GM21447 (cell line): ENCODE measurements around the gene UBE2M.

Experiments
- ATAC-seq: cut with Tn5 transposase; IDR thresholded peaks from one replicate; pipeline ENCODE4 v1.9.1; 2021; ENCODE audit not compliant: unreplicated experiment

UBE2M gene

DNA sequence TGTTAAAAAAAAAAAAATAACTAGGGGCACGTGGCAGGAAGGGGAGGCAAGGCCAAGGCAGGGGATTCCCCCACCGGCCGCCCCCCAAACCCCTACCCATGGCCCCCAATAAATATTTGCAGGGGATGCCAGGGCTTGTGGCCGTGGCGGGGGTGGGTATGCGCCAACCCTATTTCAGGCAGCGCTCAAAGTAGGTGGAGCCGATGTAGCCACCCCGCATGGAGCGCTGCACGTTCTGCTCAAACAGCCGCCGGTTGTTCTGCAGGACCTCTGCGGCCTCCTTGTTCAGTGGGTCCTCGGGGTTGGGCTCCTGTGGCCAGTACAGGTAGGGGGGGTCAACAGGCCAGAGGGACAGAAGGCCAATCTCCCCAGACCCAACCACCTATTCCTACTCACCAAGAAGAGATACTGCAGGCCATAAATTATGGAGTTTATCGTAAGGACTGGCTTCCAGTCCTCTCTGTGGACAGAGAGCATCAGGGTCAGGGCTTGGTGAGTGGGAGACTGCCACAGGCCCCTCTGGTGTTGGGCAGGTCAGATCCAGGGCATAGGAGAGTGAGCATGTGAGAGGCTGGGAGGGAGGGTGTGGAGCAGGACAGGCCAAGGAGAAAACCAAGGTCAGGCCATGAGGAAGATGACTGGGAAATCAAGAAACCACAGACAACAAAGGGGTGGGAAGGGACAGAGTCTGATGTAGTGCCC is 2.3 kb downstream of the UBE2M start:
- ATAC-seq: no peak

DNA sequence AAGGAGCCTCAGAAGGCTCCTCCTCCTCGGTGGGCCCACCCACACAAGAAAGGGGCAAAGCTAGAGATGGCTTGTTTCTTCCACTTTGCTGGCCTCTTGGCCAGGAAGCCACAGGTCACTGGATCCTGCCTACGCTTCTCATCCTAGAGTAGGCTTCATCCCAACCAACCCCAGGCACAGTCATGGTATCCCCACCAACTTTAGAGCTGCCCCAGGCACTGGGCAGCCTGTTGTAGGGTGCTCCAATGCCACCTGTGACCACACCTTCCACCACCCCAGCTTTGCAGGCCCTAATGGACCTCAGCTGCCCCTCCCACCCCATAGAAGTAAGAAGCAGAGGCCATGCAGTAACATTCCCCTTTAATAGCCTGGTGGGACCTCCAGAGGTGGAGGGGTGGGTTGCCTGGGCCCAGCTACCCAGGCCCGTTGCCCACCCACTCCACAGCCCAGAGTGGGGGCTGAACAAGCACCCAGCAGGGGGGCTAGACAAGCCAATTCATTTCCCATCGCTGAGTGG is 3.0 kb downstream of the UBE2M start:
- no peak for ATAC-seq

DNA sequence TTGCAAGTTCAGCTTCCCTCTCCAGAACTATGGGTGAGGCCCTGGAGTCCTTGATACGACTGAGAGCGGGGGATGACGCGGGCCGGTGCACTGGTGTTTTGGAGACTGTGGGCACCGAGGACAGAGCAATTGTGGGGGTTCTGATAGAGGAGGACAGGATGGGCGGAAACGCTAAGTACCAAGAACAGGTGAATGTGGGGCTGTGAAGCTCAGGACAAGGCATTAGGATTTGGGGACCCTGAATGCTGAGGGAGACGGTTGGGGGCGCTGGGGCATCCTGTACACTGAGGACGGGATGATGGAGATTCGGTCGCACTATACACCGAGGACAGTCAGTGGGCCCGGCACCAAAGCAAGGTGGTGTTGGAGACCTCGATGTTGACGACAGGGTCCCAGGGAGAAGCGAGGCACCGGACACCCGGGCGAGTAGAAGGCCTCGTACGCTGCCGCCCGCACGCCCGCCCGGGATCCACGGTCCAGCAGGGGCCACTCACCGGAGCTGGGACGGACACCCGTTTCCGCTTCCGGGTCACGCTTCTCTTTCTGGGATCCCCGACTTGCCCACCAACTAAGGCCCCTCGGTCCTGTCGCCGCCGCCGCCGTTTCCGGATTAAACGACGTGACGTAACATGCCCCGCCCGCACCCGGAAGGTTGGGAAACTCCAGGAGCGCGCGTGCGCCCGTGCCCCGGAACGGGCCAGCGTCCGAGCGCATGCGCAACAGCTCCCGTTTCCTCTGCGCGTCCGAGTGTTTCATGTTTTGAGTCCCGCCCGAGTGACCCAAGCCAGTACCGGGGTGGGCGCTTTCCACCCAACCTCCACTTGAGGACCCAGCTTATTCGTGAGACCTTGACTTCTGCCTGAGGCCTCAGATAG is 3.7 kb downstream of the UBE2M start, which contains the start of gene CHMP2A:
Gene CHMP2A, minus strand, starts transcription at position 612 of the 875 bp plus-strand sequence. CDS start 893 bp downstream, outside the sequence.
- ATAC-seq: no peak

DNA sequence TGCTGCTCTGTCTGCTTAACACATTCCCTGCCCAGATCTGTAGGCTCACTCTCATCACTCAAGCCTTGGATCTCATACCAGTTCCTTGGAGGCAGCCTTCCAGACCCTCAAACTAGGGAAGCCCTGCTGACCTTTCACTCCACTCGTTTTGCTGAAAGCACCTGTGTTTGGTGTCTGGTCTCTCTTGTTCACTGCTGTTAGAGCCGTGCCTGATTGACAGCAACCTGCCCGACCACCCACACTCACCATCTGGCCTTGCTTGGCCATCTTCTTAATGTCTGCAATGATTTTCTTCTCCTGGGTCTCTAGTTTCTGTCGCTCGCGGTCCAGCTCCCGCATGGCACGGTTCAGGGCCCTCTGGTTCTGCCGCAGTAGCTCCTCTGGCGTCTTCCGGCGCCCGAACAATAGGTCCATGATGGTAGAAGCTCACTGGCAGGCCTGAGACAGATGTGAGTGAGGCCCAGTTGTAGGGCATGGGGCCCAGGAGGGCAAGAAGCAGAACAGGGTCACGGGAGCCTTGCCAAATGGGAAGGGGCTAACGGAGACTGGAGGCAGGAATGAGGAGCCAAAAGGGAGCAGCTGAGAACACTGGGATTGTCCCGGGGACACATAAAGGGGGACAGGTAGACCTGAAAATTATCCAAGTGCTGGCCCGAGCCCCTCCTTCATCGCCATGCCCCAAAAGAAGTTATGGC is 4.5 kb downstream of the UBE2M start:
- no peak for ATAC-seq

DNA sequence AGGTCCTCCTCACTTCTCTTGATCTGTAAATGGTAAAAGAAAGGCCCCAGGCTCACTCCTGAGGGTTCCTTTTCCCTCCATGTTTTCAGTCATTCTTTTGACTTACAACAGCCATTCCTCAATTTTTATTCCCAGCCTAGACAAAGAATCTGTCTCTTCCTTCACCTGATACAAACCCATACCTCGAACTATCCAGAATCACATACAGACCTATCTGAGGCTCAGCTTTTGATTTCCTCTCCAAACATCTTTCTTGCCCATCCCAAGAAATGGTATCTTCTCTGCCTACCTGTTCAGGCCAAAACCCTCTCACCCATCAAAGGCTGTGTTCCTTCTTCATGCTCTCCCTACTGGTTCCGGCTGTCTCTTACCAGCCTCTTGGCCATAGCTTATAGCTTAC is 5.8 kb downstream of the UBE2M start:
- ATAC-seq: no peak

DNA sequence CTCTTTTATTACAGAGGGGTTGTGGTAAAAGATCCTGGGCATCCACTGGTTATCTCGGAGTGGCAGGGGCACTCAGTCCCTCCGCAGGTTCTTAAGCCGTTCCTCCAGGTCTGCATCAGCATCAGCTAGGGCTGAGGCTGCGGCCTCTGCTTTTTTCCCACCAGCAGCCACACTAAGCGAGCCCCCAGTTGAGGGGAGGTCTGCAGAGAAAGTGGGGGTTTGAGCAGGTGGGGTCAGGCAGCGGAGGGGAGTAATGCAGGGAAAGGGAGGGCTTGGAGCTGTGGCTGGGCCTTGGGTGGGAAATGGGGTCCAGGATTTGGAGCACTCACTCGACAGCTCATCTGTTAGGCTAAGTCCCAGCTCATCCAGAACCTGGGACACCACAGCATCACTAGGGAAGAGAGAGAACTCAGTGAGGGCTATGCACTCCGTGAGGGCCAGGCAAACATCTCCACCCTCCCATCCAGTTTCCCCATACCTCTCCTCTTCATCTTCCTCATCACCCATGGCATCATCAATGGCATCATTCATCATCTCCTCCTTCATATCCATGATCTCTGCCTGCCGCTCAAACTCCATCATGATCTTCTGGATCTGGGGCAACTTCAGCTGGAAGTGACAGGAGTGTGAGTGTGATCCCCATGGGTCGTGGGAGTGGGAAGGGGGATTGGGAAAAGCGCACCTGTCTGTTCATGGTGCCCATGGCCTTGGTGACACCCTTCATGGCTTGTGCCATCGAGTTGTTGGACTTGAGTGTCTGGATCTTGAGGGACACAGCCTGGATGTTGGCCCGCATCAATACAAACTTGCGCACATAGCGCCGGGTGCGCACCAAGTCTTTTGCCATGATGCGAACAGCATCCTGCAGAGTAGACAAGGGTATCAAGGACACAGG is 6.6 kb downstream of the UBE2M start:
- ATAC-seq: no peak

DNA sequence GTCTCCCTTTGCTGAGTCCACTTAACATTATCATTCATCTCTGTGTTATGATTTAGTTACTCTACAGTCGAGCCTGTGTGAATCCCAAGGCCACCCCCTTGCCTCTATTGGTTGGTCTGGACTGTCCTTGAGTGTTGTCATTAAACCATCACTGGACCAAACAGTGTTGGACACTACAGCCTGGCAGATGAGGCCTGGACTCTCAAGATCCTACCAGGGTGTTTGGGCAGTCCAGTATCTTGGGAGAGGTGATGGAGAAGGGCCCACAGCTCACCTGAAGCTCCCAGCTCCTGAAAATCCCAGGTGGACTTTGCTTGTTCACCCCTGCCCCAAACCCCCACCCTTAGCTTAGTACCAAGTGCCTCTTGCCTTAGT is 7.3 kb downstream of the UBE2M start:
- no peak for ATAC-seq

DNA sequence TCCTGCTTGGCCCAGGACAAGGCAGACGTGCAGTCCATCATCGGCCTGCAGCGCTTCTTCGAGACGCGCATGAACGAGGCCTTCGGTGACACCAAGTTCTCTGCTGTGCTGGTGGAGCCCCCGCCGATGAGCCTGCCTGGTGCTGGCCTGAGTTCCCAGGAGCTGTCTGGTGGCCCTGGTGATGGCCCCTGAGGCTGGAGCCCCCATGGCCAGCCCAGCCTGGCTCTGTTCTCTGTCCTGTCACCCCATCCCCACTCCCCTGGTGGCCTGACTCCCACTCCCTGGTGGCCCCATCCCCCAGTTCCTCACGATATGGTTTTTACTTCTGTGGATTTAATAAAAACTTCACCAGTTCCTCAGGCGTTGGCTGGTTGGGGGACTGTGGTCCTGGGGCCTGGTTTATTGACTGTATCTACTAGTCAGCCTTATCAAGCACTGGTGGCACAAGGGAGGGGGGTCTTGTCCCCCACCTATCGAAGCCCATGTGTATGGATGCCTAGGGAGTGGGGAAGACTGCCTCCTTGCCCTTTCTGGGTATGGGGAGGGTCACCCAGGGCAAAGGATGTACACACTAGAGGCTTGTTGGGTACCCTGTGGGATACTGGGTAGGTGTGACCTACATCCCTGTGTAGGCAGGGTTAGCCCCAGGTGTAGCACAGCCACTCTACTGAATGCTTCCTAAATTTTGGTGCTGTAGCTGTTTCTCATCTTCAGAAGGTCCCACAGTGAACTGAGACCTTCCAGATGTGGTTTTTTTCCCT is 7.9 kb downstream of the UBE2M start:
- ATAC-seq: no peak

DNA sequence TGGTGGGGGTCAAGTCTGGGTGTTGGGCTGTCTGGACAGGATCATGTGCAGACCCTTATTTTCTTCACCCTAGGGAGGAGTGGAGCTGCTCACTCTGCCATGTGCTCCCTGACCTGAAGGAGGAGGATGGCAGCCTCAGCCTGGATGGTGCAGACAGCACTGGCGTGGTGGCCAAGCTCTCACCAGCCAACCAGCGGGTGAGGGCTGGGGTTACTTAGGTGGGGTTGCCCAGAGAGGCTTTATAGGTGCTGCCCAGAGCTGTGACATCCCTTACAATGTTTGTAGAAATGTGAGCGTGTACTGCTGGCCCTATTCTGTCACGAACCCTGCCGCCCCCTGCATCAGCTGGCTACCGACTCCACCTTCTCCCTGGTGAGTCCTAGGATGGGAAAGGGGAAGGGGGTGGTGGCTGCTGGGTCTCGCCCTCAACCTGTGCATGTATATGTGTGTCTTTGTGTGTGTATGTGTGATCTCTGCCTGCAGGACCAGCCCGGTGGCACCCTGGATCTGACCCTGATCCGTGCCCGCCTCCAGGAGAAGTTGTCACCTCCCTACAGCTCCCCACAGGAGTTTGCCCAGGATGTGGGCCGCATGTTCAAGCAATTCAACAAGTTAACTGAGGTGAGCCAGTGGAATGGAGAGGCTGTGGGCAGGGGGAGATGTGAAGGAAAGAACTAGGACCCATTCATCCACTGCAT is 8.6 kb downstream of the UBE2M start:
- ATAC-seq: no peak

DNA sequence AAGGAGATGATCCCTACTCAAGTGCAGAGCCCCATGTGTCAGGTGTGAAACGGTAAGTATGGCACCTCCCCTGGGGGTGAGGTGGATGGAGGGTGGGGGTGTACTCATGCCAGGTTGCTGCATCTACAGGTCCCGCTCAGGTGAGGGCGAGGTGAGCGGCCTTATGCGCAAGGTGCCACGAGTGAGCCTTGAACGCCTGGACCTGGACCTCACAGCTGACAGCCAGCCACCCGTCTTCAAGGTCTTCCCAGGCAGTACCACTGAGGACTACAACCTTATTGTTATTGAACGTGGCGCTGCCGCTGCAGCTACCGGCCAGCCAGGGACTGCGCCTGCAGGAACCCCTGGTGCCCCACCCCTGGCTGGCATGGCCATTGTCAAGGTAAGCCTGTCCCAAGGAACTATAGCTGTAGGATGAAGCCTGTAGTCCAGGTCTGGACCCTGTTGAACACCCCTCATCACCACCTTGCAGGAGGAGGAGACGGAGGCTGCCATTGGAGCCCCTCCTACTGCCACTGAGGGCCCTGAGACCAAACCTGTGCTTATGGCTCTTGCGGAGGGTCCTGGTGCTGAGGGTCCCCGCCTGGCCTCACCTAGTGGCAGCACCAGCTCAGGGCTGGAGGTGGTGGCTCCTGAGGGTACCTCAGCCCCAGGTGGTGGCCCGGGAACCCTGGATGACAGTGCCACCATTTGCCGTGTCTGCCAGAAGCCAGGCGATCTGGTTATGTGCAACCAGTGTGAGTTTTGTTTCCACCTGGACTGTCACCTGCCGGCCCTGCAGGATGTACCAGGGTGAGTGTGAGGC is 9.3 kb downstream of the UBE2M start:
- no peak for ATAC-seq

DNA sequence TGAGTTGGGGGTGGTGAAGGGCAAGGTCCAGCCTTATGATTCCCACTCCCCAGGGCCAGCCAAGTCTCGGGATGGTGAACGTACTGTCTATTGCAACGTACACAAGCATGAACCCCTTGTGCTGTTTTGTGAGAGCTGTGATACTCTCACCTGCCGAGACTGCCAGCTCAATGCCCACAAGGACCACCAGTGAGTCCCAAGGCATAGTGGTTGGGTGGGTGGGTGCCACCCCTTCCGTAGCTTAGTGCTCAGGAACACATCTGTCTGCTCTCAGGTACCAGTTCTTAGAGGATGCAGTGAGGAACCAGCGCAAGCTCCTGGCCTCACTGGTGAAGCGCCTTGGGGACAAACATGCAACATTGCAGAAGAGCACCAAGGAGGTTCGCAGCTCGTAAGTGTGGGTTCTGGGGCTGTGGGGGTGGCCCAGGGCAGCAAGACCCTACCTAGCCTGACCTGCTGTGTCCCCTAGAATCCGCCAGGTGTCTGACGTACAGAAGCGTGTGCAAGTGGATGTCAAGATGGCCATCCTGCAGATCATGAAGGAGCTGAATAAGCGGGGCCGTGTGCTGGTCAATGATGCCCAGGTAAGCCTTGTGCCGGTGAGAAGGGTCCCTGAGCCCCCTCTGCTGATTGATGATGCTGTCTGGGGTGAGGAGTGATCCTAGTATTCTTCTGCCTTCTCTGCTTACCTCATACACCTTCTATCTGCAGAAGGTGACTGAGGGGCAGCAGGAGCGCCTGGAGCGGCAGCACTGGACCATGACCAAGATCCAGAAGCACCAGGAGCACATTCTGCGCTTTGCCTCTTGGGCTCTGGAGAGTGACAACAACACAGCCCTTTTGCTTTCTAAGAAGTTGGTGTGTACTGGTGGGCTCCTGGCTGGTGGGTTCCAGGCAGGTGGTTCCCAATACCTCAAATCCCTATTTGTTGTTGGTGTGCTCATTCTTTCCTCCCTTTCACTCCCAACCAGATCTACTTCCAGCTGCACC is 10.8 kb downstream of the UBE2M start:
- ATAC-seq: no peak

DNA sequence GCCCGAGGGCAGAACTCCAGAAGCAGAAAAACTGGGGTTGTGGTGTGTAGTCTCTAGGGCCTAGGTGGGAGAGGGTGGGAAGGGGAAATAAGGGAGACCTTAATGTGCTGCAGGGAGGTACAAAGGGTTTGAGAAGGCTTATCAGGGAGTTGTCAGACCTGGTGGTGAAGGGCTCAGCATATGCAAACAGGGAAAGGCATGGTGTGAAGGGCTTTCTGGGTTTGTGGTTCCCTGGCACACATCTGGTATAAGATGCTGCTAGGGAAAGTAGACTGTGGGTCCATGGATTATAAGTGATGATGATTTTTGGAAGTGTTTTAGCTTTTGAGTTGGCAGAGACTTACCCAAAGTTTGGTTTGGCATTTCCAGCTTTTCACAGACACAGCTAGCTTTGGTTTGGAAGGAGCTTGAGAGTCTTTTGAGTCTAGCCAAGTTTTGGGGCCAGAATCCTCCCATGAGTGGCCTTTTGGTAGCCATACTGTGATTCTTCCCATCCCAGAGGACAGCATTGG is 12.3 kb downstream of the UBE2M start:
- ATAC-seq: no peak

DNA sequence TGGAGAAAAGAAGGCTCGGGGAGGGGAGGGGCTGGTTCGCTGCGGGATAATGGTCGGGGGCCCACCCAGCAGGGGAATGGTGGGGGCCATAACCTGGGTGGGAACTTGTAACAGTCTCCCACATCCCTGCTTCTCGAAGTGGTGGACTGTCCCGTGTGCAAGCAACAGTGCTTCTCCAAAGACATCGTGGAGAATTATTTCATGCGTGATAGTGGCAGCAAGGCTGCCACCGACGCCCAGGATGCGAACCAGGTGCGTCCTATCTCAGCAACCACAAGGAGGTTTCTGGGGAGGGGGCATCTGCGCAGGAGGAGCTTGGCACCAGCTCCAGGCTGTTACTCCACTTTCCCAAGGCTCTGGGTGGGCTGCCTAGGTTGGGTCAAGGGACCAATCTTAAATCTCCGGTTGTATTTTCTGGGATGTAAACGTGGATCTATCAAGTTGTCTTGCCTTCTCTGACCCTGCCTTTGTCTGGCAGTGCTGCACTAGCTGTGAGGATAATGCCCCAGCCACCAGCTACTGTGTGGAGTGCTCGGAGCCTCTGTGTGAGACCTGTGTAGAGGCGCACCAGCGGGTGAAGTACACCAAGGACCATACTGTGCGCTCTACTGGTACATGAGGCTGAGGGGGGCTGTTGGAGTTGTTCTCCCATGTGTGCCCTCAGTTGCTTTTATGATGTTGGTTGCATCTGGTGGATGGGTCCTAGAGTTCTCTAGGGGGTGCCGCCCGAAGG is 13.0 kb downstream of the UBE2M start:
- no peak for ATAC-seq

DNA sequence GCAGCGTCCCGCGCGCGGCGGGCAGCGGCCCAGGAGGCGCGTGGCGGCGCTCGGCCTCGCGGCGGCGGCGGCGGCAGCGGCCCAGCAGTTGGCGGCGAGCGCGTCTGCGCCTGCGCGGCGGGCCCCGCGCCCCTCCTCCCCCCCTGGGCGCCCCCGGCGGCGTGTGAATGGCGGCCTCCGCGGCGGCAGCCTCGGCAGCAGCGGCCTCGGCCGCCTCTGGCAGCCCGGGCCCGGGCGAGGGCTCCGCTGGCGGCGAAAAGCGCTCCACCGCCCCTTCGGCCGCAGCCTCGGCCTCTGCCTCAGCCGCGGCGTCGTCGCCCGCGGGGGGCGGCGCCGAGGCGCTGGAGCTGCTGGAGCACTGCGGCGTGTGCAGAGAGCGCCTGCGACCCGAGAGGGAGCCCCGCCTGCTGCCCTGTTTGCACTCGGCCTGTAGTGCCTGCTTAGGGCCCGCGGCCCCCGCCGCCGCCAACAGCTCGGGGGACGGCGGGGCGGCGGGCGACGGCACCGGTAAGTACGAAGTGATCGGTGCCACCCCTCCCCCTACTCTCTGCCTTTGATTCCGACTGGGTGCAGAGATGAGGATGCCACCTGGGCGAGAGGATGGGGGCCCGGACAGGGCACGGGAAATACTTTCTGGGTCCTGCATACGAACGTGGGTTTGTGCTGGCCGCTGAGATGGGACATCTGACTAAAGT is 13.7 kb downstream of the UBE2M start:
- peak; percentile 35 for ATAC-seq

DNA sequence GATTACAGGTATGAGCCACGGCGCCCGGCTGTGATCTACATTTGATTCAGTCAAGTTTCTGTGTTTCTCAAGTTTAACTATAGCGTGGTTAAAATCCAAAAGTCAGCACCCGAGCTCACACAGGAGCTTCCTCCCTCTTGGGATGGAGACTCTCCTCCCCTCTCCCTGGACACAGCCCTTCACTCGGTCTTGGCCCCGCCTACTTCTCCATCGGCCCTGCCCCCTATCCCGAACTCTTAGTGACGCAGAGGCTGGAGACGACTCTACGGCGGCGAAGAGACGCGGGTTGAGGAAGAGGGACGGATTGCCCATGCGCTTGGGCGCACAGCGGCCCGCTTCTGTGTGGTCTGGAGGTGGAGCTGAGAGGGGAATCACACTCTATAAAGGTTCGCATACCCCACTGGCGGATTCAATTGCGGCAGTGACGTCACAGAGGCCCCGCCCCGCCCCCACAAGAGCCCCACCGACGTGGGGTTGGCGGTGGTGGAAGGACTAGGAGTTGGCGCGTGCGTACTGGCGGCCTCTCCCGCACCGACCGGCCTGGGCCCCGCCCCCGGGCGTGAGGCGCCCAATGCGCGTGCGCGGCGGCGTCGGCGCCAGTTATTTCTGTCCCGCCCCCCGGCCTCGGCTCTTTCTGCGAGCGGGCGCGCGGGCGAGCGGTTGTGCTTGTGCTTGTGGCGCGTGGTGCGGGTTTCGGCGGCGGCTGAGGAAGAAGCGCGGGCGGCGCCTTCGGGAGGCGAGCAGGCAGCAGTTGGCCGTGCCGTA is 14.4 kb downstream of the UBE2M start, which contains the start of gene TRIM28:
Gene TRIM28, plus strand, starts transcription at position 239 of the 765 bp plus-strand sequence. CDS start 694 bp downstream, outside the sequence.
- peak; percentile 79 for ATAC-seq
